Stimulated activated CD8-positive, alpha-beta memory T cell treated with anti-CD3 and anti-CD28 coated beads, Interleukin-4, amount 100 ng/mL, for 1 hour (primary cell): ENCODE results near the gene PCDHGA12.
"Not testable (repeated sequence)": the region's sequence is repeated elsewhere in the genome, so short reads cannot be mapped to it uniquely, and the experiment has no call there.

Experiments
- DNase-seq, 2 donors: peaks; one replicate each; pipeline ENCODE4 v3.0.0-alpha.2; 2020; ENCODE audit warnings: low read depth in 2 of 2, low spot score in 1 of 2

The PCDHGA12 gene

GRCh38 chr5:141430332-141431113, at the start of gene PCDHGA12:
PCDHGA12 (plus strand) TSS chr5:141430507; CDS start chr5:141430760, 253 bp downstream.
- no peak for DNase-seq

GRCh38 chr5:141382469-141383294, 47.6 kb upstream of the PCDHGA12 start, which contains the start of gene PCDHGA7:
PCDHGA7 (plus strand) TSS chr5:141382742; CDS start chr5:141382900, 158 bp downstream.
- no peak for DNase-seq

GRCh38 chr5:141383345-141383744, 47.0 kb upstream of the PCDHGA12 start:
- DNase-seq, result no peak

GRCh38 chr5:141384471-141385267, 45.6 kb upstream of the PCDHGA12 start:
- DNase-seq, result no peak

- not testable (repeated sequence) for DNase-seq
These were observed 42.6 kb upstream of the PCDHGA12 start, which contains the start of gene PCDHGB4 for GRCh38 chr5:141387557-141388311. PCDHGB4 (plus strand) TSS chr5:141387698; CDS start chr5:141387885, 187 bp downstream.

- no peak for DNase-seq
These were observed 41.6 kb upstream of the PCDHGA12 start for GRCh38 chr5:141388661-141389060.

GRCh38 chr5:141389153-141390042, 40.9 kb upstream of the PCDHGA12 start:
- no peak for DNase-seq

GRCh38 chr5:141392429-141393198, 37.7 kb upstream of the PCDHGA12 start, which contains the start of gene PCDHGA8:
PCDHGA8 (plus strand) TSS chr5:141392633; CDS start chr5:141392814, 181 bp downstream.
- DNase-seq, result no peak

GRCh38 chr5:141393267-141393666, 37.0 kb upstream of the PCDHGA12 start:
- no peak for DNase-seq

- not testable (repeated sequence) for DNase-seq
These were observed 35.7 kb upstream of the PCDHGA12 start for GRCh38 chr5:141394401-141395187.

- DNase-seq, result not testable (repeated sequence)
These were observed 32.4 kb upstream of the PCDHGA12 start, which contains the start of gene PCDHGB5 for GRCh38 chr5:141397756-141398551. PCDHGB5 (plus strand) TSS chr5:141397947; CDS start chr5:141398128, 181 bp downstream.

- DNase-seq, result no peak
These were observed 31.7 kb upstream of the PCDHGA12 start for GRCh38 chr5:141398608-141399007.

- DNase-seq, result no peak
These were observed 30.6 kb upstream of the PCDHGA12 start for GRCh38 chr5:141399555-141400258.

GRCh38 chr5:141402553-141403243, 27.6 kb upstream of the PCDHGA12 start, which contains the start of gene PCDHGA9:
PCDHGA9 (plus strand) TSS chr5:141402778; CDS start chr5:141402953, 175 bp downstream.
- DNase-seq, result no peak

- DNase-seq, result no peak
These were observed 26.9 kb upstream of the PCDHGA12 start for GRCh38 chr5:141403387-141403786.
